B cell (primary cell): Measurements from ENCODE around the gene CPS1. TPM values are rescaled to one million over a fixed set of nuclear protein-coding genes. Genes with fewer than 3 reads are reported as not detected.

Experiments
- ATAC-seq: fragments of 200-7000 bp; cut with Tn5 transposase; one replicate; pipeline ENCODE4 v1.10.0; 2021; ENCODE audit warnings: low read depth, mild to moderate bottlenecking, moderate number of reproducible peaks, moderate library complexity
- CTCF ChIA-PET: fragments of 350-600 bp; sonication (Branson Sonifier 250); formaldehyde crosslinking; loops from one replicate; lab custom pipeline; 2021; ENCODE audit warnings: antibody characterized with exemption, inconsistent platforms; lab: Charles Lee
- POLR2A ChIA-PET: fragments of 350-600 bp; sonication (Branson Sonifier 250); formaldehyde crosslinking; loops from one replicate; lab custom pipeline; 2021; ENCODE audit warnings: antibody characterized with exemption; lab: Charles Lee
- DNase-seq: peaks from one replicate; pipeline ENCODE4 v3.0.0; 2013
- H2AFZ ChIP-seq: 2 replicates; pipeline ENCODE4 v1.6.1; 2012; ENCODE audit warnings: mild to moderate bottlenecking, low read depth, low read length; ENCODE audit not compliant: insufficient read depth, poor library complexity, severe bottlenecking
- H3K27ac ChIP-seq, 2 donors: 1 replicate in 1 of 2; 2 replicates in 1 of 2; pipeline ENCODE4 v1.5.1; 2012 to 2013; ENCODE audit warnings: low read length in 2 of 2, mild to moderate bottlenecking in 2 of 2, moderate library complexity in 1 of 2
- H3K27me3 ChIP-seq, 4 experiments: fragments of 200-600 bp in 1 of 4; sonication (generic) in 1 of 4; replicated peaks in 1 of 4; 1 replicate in 2 of 4; 2 replicates in 2 of 4; pipeline versions ENCODE4 v1.6.1 to v1.7.0; 2013 to 2016; ENCODE audit warnings: low read length in 3 of 4, mild to moderate bottlenecking in 2 of 4, mixed read lengths in 1 of 4, moderate library complexity in 1 of 4; ENCODE audit not compliant: insufficient read depth in 4 of 4, control insufficient read depth in 3 of 4; ENCODE audit errors: control extremely low read depth in 1 of 4
- H3K36me3 ChIP-seq, 2 experiments: replicated peaks in 1 of 2; 1 replicate in 1 of 2; 2 replicates in 1 of 2; pipeline versions ENCODE4 v1.6.1 to v1.7.1; 2013; ENCODE audit warnings: low read length in 1 of 2; ENCODE audit not compliant: insufficient read depth in 2 of 2, control insufficient read depth in 1 of 2; ENCODE audit errors: control extremely low read depth in 1 of 2, extremely low read depth in 1 of 2
- H3K4me1 ChIP-seq, 2 donors: fragments of 200-600 bp in 1 of 2; sonication (generic) in 1 of 2; 1 replicate in 1 of 2; 2 replicates in 1 of 2; pipeline versions ENCODE4 v1.5.1 to v1.6.1; 2013 to 2017; ENCODE audit warnings: low read length in 2 of 2; ENCODE audit not compliant: control insufficient read depth in 2 of 2, insufficient read depth in 2 of 2
- H3K4me2 ChIP-seq: replicated peaks from 2 replicates; pipeline ENCODE3; 2012; ENCODE audit warnings: mild to moderate bottlenecking, low read depth, low read length; ENCODE audit not compliant: poor library complexity, severe bottlenecking
- H3K4me3 ChIP-seq, 5 experiments: fragments of 200-600 bp in 1 of 5; sonication (generic) in 1 of 5; 1 replicate in 3 of 5; 2 replicates in 2 of 5; pipeline versions ENCODE4 v1.5.1 to v1.7.0; 2011 to 2016; ENCODE audit warnings: low read length in 4 of 5, mild to moderate bottlenecking in 4 of 5, low read depth in 2 of 5, control low read depth in 1 of 5, moderate library complexity in 1 of 5; ENCODE audit not compliant: insufficient read depth in 1 of 5; ENCODE audit errors: control extremely low read depth in 1 of 5, extremely low read depth in 1 of 5
- H3K79me2 ChIP-seq: fragments of 200-600 bp; sonication (generic); one replicate; pipeline ENCODE4 v1.6.0; 2016; ENCODE audit warnings: low read length; ENCODE audit not compliant: control insufficient read depth, insufficient read depth
- H3K9ac ChIP-seq: fragments of 200-600 bp; sonication (generic); 2 replicates; pipeline ENCODE4 v1.6.1; 2017; ENCODE audit warnings: mild to moderate bottlenecking, low read length, moderate library complexity
- H3K9me3 ChIP-seq, 3 donors: one replicate each; pipeline versions ENCODE4 v1.6.1 to v1.7.1; 2013; ENCODE audit warnings: low read length in 2 of 3; ENCODE audit not compliant: control insufficient read depth in 2 of 3, insufficient read depth in 1 of 3; ENCODE audit errors: control extremely low read depth in 1 of 3
- H4K20me1 ChIP-seq: 2 replicates; pipeline ENCODE4 v1.6.0; 2012; ENCODE audit warnings: mild to moderate bottlenecking, low read length; ENCODE audit not compliant: insufficient read depth, control insufficient read depth, poor library complexity, severe bottlenecking
- H3K27ac Mint-ChIP-seq: one replicate; pipeline ENCODE4 v1.8.0; 2021; ENCODE audit warnings: mixed read lengths
- H3K27me3 Mint-ChIP-seq: one replicate; pipeline ENCODE4 v1.8.0; 2021; ENCODE audit warnings: mixed read lengths
- H3K4me1 Mint-ChIP-seq: one replicate; pipeline ENCODE4 v1.8.0; 2021; ENCODE audit warnings: mixed read lengths
- H3K4me3 Mint-ChIP-seq: one replicate; pipeline ENCODE4 v1.8.0; 2021; ENCODE audit warnings: mixed read lengths
- H3K9me3 Mint-ChIP-seq: one replicate; pipeline ENCODE4 v1.8.0; 2022; ENCODE audit warnings: mixed read lengths; ENCODE audit not compliant: insufficient read depth
- CTCF ChIP-seq: fragments of 200-600 bp; IDR thresholded peaks from one replicate; pipeline ENCODE4 v1.8.0; 2022; ENCODE audit warnings: antibody characterized with exemption, mild to moderate bottlenecking
- EZH2 ChIP-seq: IDR thresholded peaks from 2 replicates; pipeline ENCODE4 v1.6.1; 2012; ENCODE audit warnings: borderline replicate concordance, low read depth, mild to moderate bottlenecking, moderate library complexity, low read length; ENCODE audit not compliant: insufficient read depth, poor library complexity, severe bottlenecking
- WGBS: methylation state at CpG from one replicate; pipeline ENCODE4 v1.1.5; 2013; ENCODE audit warnings: missing lambda C conversion rate; ENCODE audit not compliant: insufficient coverage; 5-methylcytosine and 5-hydroxymethylcytosine counted together
- intact Hi-C: fragments of 100-400 bp; cut with micrococcal nuclease; formaldehyde crosslinking; loops from one replicate; pipeline ENCODE4 v1.10.0; 2022
- polyA plus RNA-seq: library from polyadenylated mRNA; depleted of rRNA; stranded (reverse); fragments of >200 nt; gene quantifications from 2 replicates; pipeline ENCODE4 v1.2.3, GENCODE V29; 2012
- total RNA-seq, 2 donors: library from RNA; stranded (reverse); fragments of 120-200 nt in 1 of 2; gene quantifications; 1 replicate in 1 of 2; 2 replicates in 1 of 2; pipeline versions ENCODE4 v1.2.3 to v1.2.4, GENCODE V29; 2013 to 2022

Gene CPS1
- total and polyA plus RNA-seq, 2 donors (not counting 1 experiment from before 2014, with no cell fraction given): 0.12 to 0.25 TPM

- WGBS: 88% methylated on average over 2 of the region's 4 CpGs
- Mint-ChIP-seq H3K4me1 (no peaks in the 10 kb centered on the region), H3K4me3 (no peak overlapping the region), H3K27me3 (no peaks in the 10 kb centered on the region), H3K9me3 (no peaks in the 10 kb centered on the region), H3K27ac (no peak overlapping the region)
- Histone ChIP-seq H3K27me3 (no peaks in the 10 kb centered on the region), H3K27ac (no peak overlapping the region), H3K4me2 (no peak overlapping the region), H4K20me1 (no peaks in the 10 kb centered on the region), H3K4me1 (no peaks in the 10 kb centered on the region), H3K36me3 (no peaks in the 10 kb centered on the region), H3K79me2 (no peaks in the 10 kb centered on the region), H3K9me3 (no peaks in the 10 kb centered on the region), H3K4me3 (no peak overlapping the region), H3K9ac (no peak overlapping the region), H2AFZ (no peak overlapping the region)
- TF ChIP-seq EZH2 (no peak), CTCF (no peak)
- ChIA-PET CTCF (no interaction called here), POLR2A (no interaction called here)
- DNase-seq (no peak), ATAC-seq (no peak)
- intact Hi-C loops: no loop called here
These were observed 67.1 kb downstream of the CPS1 start for GRCh38 chr2:210623506-210623905.

DNA sequence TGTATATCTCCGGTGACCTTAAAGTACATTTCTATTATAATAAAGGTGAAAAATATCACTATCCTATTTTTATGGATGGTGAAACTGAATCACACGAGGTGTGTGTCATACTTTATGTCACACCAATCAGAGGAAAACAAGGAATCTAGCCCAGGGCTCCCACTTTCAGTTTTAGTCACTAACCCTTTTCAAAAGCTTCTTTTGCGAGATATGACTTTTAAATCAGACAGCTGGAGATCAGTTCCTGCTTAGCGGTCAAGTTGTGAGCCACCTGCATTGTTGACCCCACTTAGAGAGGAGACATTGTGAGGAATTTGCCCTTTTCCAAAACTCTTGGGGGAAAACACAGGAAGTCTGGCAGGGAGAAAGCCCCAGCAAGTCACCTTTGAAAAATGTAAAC lies 70.5 kb downstream of the CPS1 start:
- Histone ChIP-seq H3K27me3 (no peaks in the 10 kb centered on the region), H4K20me1 (no peaks in the 10 kb centered on the region), H2AFZ (no peak overlapping the region), H3K79me2 (no peaks in the 10 kb centered on the region), H3K36me3 (no peaks in the 10 kb centered on the region), H3K27ac (no peak overlapping the region), H3K9ac (no peak overlapping the region), H3K4me3 (no peak overlapping the region), H3K9me3 (no peaks in the 10 kb centered on the region), H3K4me1 (no peaks in the 10 kb centered on the region), H3K4me2 (no peak overlapping the region)
- 72% methylated on average over 2 of the region's 4 CpGs for WGBS
- TF ChIP-seq EZH2 (no peak), CTCF (no peak)
- intact Hi-C loops: no loop called here
- Mint-ChIP-seq H3K9me3 (no peaks in the 10 kb centered on the region), H3K4me1 (no peaks in the 10 kb centered on the region), H3K27ac (no peak overlapping the region), H3K4me3 (no peak overlapping the region), H3K27me3 (no peaks in the 10 kb centered on the region)
- POLR2A ChIA-PET: no interaction called here
- DNase-seq: no peak
- no peak for ATAC-seq
- CTCF ChIA-PET: no interaction called here
